ENCODE data around the gene ADAM21.
A peak's percentile ranks its signal among the peaks of the same experiment; 100 is the strongest.
"Not testable (repeated sequence)": the region's sequence is repeated elsewhere in the genome, so short reads cannot be mapped to it uniquely, and the experiment has no call there.

ADAM21 gene

DNA sequence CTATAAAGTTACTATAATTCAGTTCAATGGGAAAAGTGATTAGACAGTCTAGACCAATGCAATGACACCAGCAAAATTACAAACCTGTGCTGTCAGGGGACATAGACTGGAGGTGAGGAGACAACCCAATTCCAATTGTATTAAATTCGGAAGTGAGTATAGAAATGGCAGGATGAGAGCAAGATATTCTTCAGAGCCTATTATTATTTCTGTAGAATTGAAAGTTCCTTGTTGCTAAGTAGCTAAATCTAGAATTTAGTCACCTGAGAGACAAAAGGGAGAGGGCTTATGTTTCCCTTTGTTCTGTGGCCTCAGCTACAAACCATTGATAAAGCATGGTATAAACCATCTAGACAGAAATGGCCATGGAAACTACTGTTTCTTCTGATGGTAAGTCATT, at the start of gene ADAM21:
Gene ADAM21, plus strand, starts transcription at position 301 of the 400 bp plus-strand sequence. CDS start 5,326 bp downstream, outside the sequence.
- no peaks in the 10 kb centered on the region for H3K36me3 ChIP-seq (ENCODE audit: control insufficient read depth, low read depth, low read length)
- no peaks in the 10 kb centered on the region for H3K9me3 ChIP-seq (ENCODE audit: control insufficient read depth, low read depth, low read length)
- H3K4me1 ChIP-seq (ENCODE audit: control insufficient read depth, low read depth, low read length), result no peaks in the 10 kb centered on the region
- no peak within 1 kb of the TSS for H3K9ac ChIP-seq (ENCODE audit: low read length)
- no peak within 1 kb of the TSS for H3K4me3 ChIP-seq (ENCODE audit: low read length)
- H3K27ac ChIP-seq (ENCODE audit: low read length), result no peak within 1 kb of the TSS
- no peaks in the 10 kb centered on the region for H3K27me3 ChIP-seq (ENCODE audit: control insufficient read depth, insufficient read depth, low read length)

DNA sequence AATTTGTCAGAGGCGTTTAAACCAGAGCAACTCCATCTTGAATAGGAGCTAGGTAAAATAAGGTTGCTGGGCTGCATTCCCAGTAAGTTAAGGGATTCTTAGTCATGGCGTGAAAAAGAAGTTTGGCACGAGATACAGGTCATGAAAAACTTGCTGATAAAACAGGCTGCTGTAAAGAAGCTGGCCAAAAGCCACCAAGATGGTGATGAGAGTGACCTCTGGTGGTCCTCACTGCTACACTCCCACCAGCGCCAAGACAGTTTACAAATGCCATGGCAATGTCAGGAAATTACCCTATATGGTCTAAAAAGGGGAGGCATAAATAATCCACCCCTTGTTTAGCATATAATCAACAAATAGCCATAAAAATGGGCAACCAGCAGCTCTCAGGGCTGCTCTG, 48.6 kb upstream of the ADAM21 start:
- H3K9ac ChIP-seq (ENCODE audit: low read length); H3K36me3 ChIP-seq (ENCODE audit: control insufficient read depth, low read depth, low read length); H3K27ac ChIP-seq (ENCODE audit: low read length); H3K4me3 ChIP-seq (ENCODE audit: low read length); H3K9me3 ChIP-seq (ENCODE audit: control insufficient read depth, low read depth, low read length); H3K27me3 ChIP-seq (ENCODE audit: control insufficient read depth, insufficient read depth, low read length): not testable (repeated sequence)
- H3K4me1 ChIP-seq (ENCODE audit: control insufficient read depth, low read depth, low read length), result peaks cover 18% of the 10 kb centered on the region

DNA sequence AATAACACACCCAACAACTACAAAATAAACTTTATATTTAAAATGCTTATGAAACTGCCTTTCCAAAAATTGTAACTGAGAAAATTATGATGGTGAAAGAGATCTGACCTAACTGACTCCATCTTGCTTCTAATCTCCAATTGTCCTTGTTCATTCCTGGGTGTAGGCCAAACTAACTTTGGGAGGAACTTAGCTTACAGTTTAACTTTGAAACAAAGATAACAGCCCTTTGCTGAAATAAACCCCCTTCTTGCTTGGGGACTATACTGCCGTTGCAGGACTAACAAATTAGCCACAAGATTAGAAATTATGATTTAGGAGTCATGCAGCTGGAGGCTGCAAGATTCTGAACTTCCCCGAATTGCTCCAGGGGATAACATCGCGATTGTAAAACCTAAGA, 45.8 kb upstream of the ADAM21 start:
- H3K4me3 ChIP-seq (ENCODE audit: low read length); H3K9me3 ChIP-seq (ENCODE audit: control insufficient read depth, low read depth, low read length); H3K27me3 ChIP-seq (ENCODE audit: control insufficient read depth, insufficient read depth, low read length); H3K9ac ChIP-seq (ENCODE audit: low read length); H3K36me3 ChIP-seq (ENCODE audit: control insufficient read depth, low read depth, low read length); H3K27ac ChIP-seq (ENCODE audit: low read length): not testable (repeated sequence)
- peaks cover 18% of the 10 kb centered on the region for H3K4me1 ChIP-seq (ENCODE audit: control insufficient read depth, low read depth, low read length)

DNA sequence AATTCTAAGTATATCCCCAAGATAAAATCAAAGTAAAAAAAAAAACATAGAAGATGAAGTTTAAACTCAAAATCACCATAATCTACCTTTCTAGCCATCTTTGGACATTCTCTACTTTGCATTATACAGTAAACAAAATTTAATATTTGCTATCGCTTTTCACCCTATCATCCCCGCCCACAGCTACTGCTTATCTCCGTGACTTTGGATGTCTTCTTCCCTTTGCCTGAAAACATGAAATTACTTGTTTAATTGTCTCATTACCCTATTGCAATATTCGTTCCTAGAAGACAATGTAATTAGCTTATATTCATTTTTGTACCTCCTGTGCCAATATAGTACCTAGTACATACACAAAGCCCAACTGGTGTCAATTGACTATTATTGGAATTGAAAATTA, 44.4 kb upstream of the ADAM21 start:
- no peak overlapping the region for H3K27ac ChIP-seq (ENCODE audit: low read length)
- H3K4me3 ChIP-seq (ENCODE audit: low read length), result no peak overlapping the region
- H3K36me3 ChIP-seq (ENCODE audit: control insufficient read depth, low read depth, low read length), result peaks cover 5% of the 10 kb centered on the region
- no peaks in the 10 kb centered on the region for H3K9me3 ChIP-seq (ENCODE audit: control insufficient read depth, low read depth, low read length)
- H3K27me3 ChIP-seq (ENCODE audit: control insufficient read depth, insufficient read depth, low read length), result no peaks in the 10 kb centered on the region
- no peak overlapping the region for H3K9ac ChIP-seq (ENCODE audit: low read length)
- H3K4me1 ChIP-seq (ENCODE audit: control insufficient read depth, low read depth, low read length), result peaks cover 11% of the 10 kb centered on the region

DNA sequence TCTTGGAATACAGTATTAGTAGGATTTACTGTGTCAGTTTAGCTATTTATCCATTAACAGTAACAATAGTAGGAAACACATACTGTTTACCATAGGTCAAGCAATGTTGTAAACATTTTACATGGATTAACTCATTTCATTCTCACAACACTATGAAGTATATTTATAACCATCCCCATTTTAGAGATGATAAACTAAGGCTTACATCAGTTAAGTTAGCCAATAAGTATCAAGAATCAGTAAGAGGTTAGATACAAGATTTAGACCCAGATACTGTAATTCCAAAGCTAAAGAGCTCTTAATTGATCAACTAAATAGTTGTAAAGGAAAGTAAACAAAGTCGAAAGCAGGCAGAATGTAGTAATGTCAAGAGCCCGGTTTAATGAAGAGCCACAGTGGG, 36.2 kb upstream of the ADAM21 start:
- Histone ChIP-seq H3K9me3 (ENCODE audit: control insufficient read depth, low read depth, low read length) (no peaks in the 10 kb centered on the region), H3K27me3 (ENCODE audit: control insufficient read depth, insufficient read depth, low read length) (no peaks in the 10 kb centered on the region), H3K27ac (ENCODE audit: low read length) (no peak overlapping the region), H3K4me1 (ENCODE audit: control insufficient read depth, low read depth, low read length) (peaks cover 10% of the 10 kb centered on the region), H3K9ac (ENCODE audit: low read length) (peak overlapping the region; percentile 74), H3K36me3 (ENCODE audit: control insufficient read depth, low read depth, low read length) (peaks cover 5% of the 10 kb centered on the region), H3K4me3 (ENCODE audit: low read length) (peak overlapping the region; percentile 88)

DNA sequence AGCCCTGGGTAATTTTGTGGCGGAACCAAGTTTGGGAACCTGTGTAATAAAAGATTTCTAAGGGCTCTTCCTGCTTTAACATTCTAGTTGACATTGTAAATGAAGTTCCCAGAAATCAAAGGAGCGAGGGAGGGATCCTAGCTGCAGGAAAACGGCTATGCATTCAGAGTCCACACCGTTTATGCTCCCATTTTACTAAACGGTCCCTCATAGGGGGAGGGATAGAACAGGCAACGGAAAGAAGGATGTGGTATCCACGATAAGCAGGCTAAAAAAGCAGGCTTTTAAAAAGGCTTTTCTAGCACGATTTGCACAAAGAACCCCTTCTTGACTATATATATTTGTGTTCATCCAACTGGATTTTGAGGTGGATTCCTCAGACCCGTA, 35.6 kb upstream of the ADAM21 start:
- no peaks in the 10 kb centered on the region for H3K9me3 ChIP-seq (ENCODE audit: control insufficient read depth, low read depth, low read length)

DNA sequence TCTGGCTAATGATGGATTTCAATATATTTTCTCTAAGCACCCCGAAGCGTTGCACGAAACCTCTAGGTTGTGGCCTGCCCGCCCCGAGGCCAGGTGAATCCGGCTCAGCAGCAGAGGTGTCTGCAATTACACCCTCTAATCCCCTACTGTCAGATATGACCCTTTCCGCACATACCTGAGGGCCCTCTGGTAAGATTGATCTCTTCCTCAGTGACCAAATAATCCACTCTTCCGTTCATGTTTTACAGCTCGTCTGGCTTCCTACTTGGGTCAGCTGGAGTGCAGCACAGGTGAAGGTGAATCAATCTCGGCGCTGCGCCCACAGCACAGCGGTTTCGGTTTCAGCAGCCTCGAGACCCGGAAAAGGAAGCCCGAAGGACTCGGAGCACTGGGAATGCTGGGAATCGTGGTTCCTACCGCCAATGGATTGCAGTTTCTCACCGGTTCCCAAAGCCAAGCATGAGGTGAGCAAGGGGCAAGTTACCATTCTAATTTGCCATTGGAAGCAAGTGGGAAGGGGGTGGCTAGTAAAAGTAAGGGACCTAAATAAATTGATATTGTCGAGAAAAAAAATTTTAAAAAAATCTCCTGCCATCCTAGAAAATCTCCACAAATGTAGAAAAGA, 35.1 kb upstream of the ADAM21 start, which contains the start of gene SYNJ2BP:
Gene SYNJ2BP, minus strand, starts transcription at position 366 of the 625 bp plus-strand sequence. Its CDS starts 127 bp downstream, at position 239.
- Histone ChIP-seq H3K4me1 (ENCODE audit: control insufficient read depth, low read depth, low read length) (peaks cover 10% of the 10 kb centered on the region), H3K4me3 (ENCODE audit: low read length) (peak within 1 kb of the TSS; percentile 88), H3K27ac (ENCODE audit: low read length) (peak within 1 kb of the TSS; percentile 19), H3K36me3 (ENCODE audit: control insufficient read depth, low read depth, low read length) (peaks cover 3% of the 10 kb centered on the region), H3K9me3 (ENCODE audit: control insufficient read depth, low read depth, low read length) (no peaks in the 10 kb centered on the region), H3K27me3 (ENCODE audit: control insufficient read depth, insufficient read depth, low read length) (no peaks in the 10 kb centered on the region), H3K9ac (ENCODE audit: low read length) (peak within 1 kb of the TSS; percentile 74)

More for the DNA sequence above, 35.6 kb upstream of the ADAM21 start:
- Histone ChIP-seq H3K27me3 (ENCODE audit: control insufficient read depth, insufficient read depth, low read length) (no peaks in the 10 kb centered on the region), H3K27ac (ENCODE audit: low read length) (peak overlapping the region; percentile 19), H3K4me1 (ENCODE audit: control insufficient read depth, low read depth, low read length) (peaks cover 10% of the 10 kb centered on the region), H3K9ac (ENCODE audit: low read length) (peak overlapping the region; percentile 74), H3K4me3 (ENCODE audit: low read length) (peak overlapping the region; percentile 88), H3K36me3 (ENCODE audit: control insufficient read depth, low read depth, low read length) (peaks cover 5% of the 10 kb centered on the region)

DNA sequence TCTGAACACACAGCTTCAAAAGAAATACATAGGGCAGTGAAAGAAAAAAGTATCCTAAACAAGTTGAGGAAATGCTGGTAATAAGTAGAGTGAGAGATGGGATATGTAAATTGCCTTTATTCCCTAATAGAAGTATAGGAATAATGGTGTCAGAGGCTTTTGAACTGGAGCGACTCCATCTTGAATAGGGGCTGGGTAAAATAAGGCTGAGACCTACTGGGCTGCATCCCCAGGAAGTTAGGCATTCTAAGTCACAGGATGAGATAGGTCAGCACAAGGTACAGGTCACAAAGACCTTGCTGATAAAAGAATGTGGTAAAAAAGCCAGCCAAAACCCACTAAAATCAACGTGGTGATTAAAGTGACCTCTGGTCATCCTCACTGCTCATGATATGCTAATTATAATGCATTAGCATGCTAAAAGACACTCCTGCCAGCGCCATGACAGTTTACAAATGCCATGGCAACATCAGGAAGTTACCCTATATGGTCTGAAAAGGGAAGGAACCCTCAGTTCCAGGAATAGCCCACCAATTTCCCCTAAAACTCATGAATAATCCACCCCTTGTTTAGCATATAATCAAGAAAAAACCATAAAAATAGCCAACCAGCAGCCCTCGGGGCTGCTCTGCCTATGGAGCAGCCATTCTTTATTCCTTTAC, 32.6 kb upstream of the ADAM21 start:
- H3K9ac ChIP-seq (ENCODE audit: low read length); H3K27me3 ChIP-seq (ENCODE audit: control insufficient read depth, insufficient read depth, low read length); H3K36me3 ChIP-seq (ENCODE audit: control insufficient read depth, low read depth, low read length); H3K4me3 ChIP-seq (ENCODE audit: low read length); H3K4me1 ChIP-seq (ENCODE audit: control insufficient read depth, low read depth, low read length); H3K9me3 ChIP-seq (ENCODE audit: control insufficient read depth, low read depth, low read length): not testable (repeated sequence)
- peak overlapping the region; percentile 28 for H3K27ac ChIP-seq (ENCODE audit: low read length)

DNA sequence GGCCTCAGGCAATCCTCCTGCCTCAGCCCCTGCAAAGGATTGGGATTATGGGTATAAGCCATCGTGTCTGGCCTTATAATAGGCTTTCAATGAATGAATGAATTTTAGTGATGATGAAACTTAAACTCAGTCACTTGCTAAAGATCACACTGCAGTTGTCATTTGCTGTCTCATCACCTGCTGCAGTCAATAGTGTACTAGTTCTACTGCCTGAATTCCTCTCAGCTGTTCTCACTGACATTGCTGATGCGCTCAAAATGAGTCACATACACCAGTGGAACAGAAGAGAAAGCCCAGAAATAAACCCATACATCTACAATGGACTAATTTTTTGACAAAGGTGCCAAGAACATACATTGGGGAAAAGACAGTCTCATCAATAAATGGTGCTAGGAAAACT, 29.4 kb upstream of the ADAM21 start:
- Histone ChIP-seq H3K9ac (ENCODE audit: low read length) (no peak overlapping the region), H3K4me3 (ENCODE audit: low read length) (no peak overlapping the region), H3K4me1 (ENCODE audit: control insufficient read depth, low read depth, low read length) (peaks cover 4% of the 10 kb centered on the region), H3K9me3 (ENCODE audit: control insufficient read depth, low read depth, low read length) (peaks cover 10% of the 10 kb centered on the region), H3K36me3 (ENCODE audit: control insufficient read depth, low read depth, low read length) (no peaks in the 10 kb centered on the region), H3K27me3 (ENCODE audit: control insufficient read depth, insufficient read depth, low read length) (no peaks in the 10 kb centered on the region), H3K27ac (ENCODE audit: low read length) (no peak overlapping the region)

DNA sequence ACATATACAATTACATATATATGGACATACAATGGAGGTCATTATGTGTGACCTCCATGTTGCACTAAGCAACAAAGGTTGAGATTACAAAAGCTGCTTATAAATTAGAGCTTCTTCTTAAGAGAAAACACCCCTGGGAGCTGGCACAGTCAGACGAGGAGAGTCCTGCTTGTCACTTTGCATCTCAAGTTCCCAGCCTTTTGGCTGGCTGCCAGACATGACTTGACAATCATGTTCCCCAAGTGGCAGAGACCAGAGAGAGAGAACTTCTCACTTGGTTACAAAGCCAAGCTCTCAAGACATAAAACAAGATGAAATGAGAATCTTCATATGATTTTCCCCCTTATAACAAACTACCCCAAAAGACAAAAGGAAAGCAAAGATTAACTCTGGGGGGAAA, 26.6 kb upstream of the ADAM21 start:
- no peak overlapping the region for H3K9ac ChIP-seq (ENCODE audit: low read length)
- no peaks in the 10 kb centered on the region for H3K27me3 ChIP-seq (ENCODE audit: control insufficient read depth, insufficient read depth, low read length)
- no peaks in the 10 kb centered on the region for H3K36me3 ChIP-seq (ENCODE audit: control insufficient read depth, low read depth, low read length)
- no peak overlapping the region for H3K4me3 ChIP-seq (ENCODE audit: low read length)
- H3K27ac ChIP-seq (ENCODE audit: low read length), result no peak overlapping the region
- H3K9me3 ChIP-seq (ENCODE audit: control insufficient read depth, low read depth, low read length), result peaks cover 13% of the 10 kb centered on the region
- no peaks in the 10 kb centered on the region for H3K4me1 ChIP-seq (ENCODE audit: control insufficient read depth, low read depth, low read length)

DNA sequence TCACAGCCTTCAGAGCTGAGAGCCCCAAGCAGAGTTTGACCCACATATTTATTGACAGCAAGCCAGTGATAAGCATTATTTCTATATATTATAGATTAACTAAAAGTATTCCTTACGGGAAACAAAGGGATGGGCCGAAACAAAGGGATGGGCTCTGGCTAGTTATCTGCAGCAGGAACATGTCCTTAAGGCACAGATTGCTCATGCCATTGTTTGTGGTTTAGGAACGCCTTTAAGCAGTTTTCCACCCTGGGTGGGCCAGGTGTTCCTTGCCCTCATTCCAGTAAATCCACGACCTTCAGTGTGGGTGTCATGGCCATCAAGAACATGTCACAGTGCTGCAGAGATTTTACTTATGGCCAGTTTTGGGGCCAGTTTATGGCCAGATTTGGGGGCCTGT, 25.4 kb upstream of the ADAM21 start:
- not testable (repeated sequence) for H3K27ac ChIP-seq (ENCODE audit: low read length); H3K27me3 ChIP-seq (ENCODE audit: control insufficient read depth, insufficient read depth, low read length); H3K4me3 ChIP-seq (ENCODE audit: low read length); H3K36me3 ChIP-seq (ENCODE audit: control insufficient read depth, low read depth, low read length); H3K4me1 ChIP-seq (ENCODE audit: control insufficient read depth, low read depth, low read length); H3K9ac ChIP-seq (ENCODE audit: low read length)
- H3K9me3 ChIP-seq (ENCODE audit: control insufficient read depth, low read depth, low read length), result peaks cover 13% of the 10 kb centered on the region

DNA sequence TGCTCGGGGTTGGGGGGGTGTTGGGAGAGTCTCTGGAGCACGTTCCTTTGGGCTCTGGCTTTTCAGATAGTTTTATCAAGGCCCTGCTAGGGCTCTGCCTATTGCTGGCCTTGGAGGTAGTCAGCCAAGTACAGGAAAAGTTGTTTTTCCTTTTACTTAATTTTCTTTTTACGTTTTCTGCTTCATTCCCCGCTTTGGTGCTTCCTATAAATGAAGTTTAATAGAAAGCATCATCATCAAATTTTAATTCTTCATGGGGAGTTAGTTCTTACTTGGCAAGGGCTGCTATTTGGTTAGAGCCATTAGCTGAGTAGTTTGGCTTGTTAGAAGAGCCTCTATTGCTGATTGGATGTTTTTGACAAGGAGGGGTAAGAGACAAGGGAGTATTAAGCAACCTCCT, 15.1 kb upstream of the ADAM21 start:
- Histone ChIP-seq H3K9me3 (ENCODE audit: control insufficient read depth, low read depth, low read length) (peaks cover 19% of the 10 kb centered on the region), H3K36me3 (ENCODE audit: control insufficient read depth, low read depth, low read length) (no peaks in the 10 kb centered on the region)

More for the DNA sequence above, 15.1 kb upstream of the ADAM21 start:
- Histone ChIP-seq H3K9ac (ENCODE audit: low read length) (no peak overlapping the region), H3K27me3 (ENCODE audit: control insufficient read depth, insufficient read depth, low read length) (no peaks in the 10 kb centered on the region), H3K4me1 (ENCODE audit: control insufficient read depth, low read depth, low read length) (no peaks in the 10 kb centered on the region), H3K27ac (ENCODE audit: low read length) (no peak overlapping the region), H3K4me3 (ENCODE audit: low read length) (no peak overlapping the region)

Data from iPS-18a (cell line).